ENCODE measurements around the gene OGFOD3.

DNA sequence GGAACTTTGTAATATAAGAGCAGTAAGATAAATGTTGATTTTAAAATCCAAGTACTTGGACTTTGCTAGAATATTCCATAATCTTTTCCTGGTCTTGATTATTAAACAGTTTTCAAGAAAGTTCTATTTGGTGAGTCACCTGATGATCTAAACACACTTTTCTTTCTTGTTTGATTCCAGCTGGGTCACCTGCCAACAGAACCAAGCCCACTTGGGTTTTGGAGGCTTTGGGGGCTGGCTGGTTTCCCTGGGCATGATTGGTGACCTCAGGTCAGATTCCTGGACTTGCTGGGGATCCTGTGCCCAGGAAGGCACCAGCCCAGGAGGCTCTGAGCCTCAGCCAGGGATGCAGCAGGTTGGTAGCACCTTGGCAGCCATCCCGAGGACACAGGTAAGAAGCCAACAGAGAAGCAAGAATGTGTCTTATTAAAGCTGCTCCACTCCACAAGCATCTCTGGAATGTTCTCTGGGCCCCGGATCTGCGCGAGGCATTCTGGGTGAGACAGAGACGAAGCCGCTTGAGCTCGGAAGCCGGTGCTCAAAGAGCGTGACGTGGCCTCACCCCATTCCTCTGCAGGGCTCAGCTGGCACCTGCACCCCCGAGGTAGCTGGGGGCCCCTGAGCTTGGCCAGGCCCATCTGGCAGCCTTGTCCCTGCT, 62.5 kb downstream of the OGFOD3 start:
- TF ChIP-seq CTCF (IDR thresholded peaks at IDR 0.05; ENCODE audit: extremely low read depth in 1 of 2, insufficient read depth in 1 of 2, low read depth in 1 of 2, low read length in 2 of 2) (no peak), EZH2 (IDR thresholded peaks at IDR 0.05; ENCODE audit: borderline replicate concordance, low read depth, low read length, severe bottlenecking) (no peak), FOS (IDR thresholded peaks at IDR 0.05; ENCODE audit: borderline replicate concordance, insufficient read depth, low read length) (no peak), MYC (IDR thresholded peaks at IDR 0.05; ENCODE audit: low read depth, low read length) (no peak), POLR2AphosphoS5 (IDR thresholded peaks at IDR 0.05; ENCODE audit: insufficient read depth, low read depth, low read length) (no peak), POLR2A (IDR thresholded peaks at IDR 0.05; ENCODE audit: low read depth, low read length) (no peak), GATA2 (IDR thresholded peaks at IDR 0.05; ENCODE audit: insufficient read depth, insufficient read length, low read depth, low read length) (no peak), JUN (IDR thresholded peaks at IDR 0.05; ENCODE audit: borderline replicate concordance, insufficient read depth, insufficient read length, low read depth) (no peak)
- TF ChIP-seq, protein P1, sequence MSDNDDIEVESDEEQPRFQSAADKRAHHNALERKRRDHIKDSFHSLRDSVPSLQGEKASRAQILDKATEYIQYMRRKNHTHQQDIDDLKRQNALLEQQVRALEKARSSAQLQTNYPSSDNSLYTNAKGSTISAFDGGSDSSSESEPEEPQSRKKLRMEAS (IDR thresholded peaks at IDR 0.05; ENCODE audit: insufficient read depth, insufficient read length): no peak

Data from endothelial cell of umbilical vein (primary cell).